ENCODE data around the gene PHF10. TPM values are rescaled to one million over a fixed set of nuclear protein-coding genes. Genes with fewer than 3 reads are reported as not detected.

The PHF10 gene
- polyA plus RNA-seq, 3 donors, result 111 to 122 (median 119) TPM

GRCh38 chr6:169685860-169686259, 38.4 kb downstream of the PHF10 start:
- DNase-seq (ENCODE audit: low read depth in 3 of 3, low spot score in 2 of 3), result no peak

DNA sequence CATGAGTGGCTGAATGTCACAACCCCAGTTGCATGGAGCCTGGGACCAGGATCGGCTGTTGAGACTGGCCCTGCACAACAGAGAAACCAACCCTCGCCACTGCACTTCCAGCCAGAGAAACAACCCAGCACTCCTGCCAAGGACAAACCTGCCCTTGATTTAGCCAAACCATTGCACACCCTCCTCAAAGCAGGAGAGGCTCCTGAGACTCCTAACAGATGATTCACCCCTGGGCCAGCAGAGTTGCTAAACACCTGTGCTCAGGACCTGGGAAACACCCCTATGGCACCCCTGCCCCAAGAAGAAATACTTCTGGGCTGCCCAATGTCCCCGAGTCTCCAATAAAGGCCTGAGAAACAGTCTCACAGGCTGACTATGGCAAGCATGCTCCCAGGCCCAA, 40.2 kb downstream of the PHF10 start:
- no peak for DNase-seq (ENCODE audit: low read depth in 3 of 3, low spot score in 2 of 3)

- no peak for DNase-seq (ENCODE audit: low read depth in 3 of 3, low spot score in 2 of 3)
Measured at GRCh38 chr6:169678342-169678741, 46.0 kb downstream of the PHF10 start.

GRCh38 chr6:169677096-169677495, 47.2 kb downstream of the PHF10 start:
- DNase-seq (ENCODE audit: low read depth in 3 of 3, low spot score in 2 of 3), result no peak

- no peak for DNase-seq (ENCODE audit: low read depth in 3 of 3, low spot score in 2 of 3)
Measured at GRCh38 chr6:169675011-169675410, 49.3 kb downstream of the PHF10 start.

DNA sequence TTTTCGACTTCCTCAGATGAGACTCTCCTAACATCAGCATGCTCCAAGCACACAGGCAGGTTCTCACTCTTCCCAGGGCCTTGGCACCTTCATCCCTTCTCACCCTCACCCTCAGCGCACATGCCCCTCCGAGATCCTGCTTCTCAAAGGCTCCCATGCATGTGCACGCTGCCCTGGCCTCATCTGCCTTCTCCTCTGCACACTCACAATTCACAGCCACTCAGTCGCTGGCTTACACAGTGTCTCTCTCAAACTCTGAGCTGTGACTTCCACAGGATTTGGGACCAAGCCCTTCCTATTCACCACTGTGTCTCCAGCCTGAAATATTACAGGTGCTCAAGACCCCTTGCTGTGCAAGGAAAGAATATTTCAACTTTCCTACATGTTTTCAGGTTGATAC, 52.7 kb downstream of the PHF10 start:
- DNase-seq (ENCODE audit: low read depth in 3 of 3, low spot score in 2 of 3), result no peak

GRCh38 chr6:169669889-169670288, 54.4 kb downstream of the PHF10 start:
- no peak for DNase-seq (ENCODE audit: low read depth in 3 of 3, low spot score in 2 of 3)

DNA sequence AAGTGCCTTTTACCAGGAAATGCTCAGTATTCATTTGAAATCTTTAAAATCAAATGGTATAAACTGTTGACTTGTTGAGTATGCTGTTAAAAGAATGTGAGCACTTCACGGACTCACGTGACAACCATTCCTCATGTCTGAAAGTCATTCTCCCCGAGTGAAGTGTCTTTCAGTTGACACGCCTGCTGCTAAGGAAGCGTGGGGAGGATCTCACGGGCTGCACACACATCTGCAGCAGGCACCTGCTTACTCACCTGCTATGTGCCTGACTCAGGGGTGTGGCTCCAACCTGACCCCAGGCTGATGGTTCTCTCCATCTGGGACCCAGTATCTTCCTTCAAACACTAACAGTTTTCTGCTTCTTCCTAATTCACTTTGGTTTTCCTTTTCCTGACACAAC, 55.2 kb downstream of the PHF10 start:
- DNase-seq (ENCODE audit: low read depth in 3 of 3, low spot score in 2 of 3), result no peak

- no peak for DNase-seq (ENCODE audit: low read depth in 3 of 3, low spot score in 2 of 3)
Measured at GRCh38 chr6:169668203-169668847, 56.0 kb downstream of the PHF10 start.

GRCh38 chr6:169667716-169668115, 56.6 kb downstream of the PHF10 start:
- no peak for DNase-seq (ENCODE audit: low read depth in 3 of 3, low spot score in 2 of 3)

DNA sequence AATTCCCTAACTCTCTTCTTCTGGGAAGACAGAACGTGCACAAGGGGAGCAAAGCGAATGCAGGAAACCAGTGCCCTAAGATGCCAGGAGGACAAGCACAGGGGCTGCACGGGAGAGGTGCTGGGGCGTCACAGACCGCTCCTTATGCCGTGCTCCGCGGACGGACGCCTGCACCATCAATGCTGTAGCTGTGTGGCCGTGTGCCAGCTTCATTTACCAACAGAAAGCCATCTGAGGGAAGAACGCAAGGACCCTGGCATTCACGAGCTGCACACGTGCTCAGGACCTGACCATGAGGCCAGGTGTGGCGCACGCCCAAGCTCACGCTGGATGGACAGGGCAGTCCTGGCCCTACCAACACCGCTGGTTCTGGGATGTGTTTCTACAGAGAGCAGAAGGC, 57.9 kb downstream of the PHF10 start:
- DNase-seq (ENCODE audit: low read depth in 3 of 3, low spot score in 2 of 3), result no peak

GRCh38 chr6:169665289-169665688, 59.0 kb downstream of the PHF10 start:
- DNase-seq (ENCODE audit: low read depth in 3 of 3, low spot score in 2 of 3), result no peak

DNA sequence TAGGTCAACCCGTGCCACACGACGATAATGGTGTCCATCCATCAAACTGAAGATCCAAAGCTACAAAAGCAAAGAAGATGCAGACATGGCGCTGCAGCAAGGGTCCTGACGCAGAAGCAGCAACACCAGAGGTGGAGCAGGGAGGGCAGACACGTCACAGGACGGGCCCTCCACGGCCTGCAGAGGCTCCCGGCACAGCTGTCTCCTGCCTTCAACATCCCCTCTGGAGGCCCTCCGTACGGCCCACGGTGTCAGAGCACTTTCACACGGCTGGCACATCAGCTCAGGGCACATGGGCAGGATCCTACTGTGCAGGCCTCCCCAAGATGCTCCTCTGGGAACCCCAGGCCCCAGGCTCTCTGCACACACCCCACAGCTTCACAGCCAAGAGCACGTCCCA, 60.1 kb downstream of the PHF10 start:
- DNase-seq (ENCODE audit: low read depth in 3 of 3, low spot score in 2 of 3), result no peak

DNA sequence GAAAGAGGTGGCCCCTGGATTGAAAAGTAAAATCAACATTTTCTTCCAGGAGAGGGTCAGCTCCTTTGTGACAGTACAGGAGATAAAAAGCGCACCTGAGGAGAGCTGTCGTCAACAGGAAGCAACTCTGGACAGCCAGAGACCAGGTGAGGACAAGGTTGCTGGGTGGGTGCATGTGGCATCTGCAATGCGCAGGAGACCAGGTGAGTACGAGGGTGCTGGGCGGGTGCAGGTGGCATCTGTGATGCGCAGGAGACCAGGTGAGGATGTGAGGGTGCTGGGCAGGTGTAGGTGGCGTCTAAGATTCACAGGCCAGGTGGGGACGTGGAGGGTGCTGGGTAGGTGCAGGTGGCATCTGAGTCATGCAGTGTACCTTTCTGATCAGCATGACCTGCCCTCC, 60.8 kb downstream of the PHF10 start:
- no peak for DNase-seq (ENCODE audit: low read depth in 3 of 3, low spot score in 2 of 3)

- no peak for DNase-seq (ENCODE audit: low read depth in 3 of 3, low spot score in 2 of 3)
Measured at GRCh38 chr6:169661391-169661756, 62.9 kb downstream of the PHF10 start.

GRCh38 chr6:169660751-169661390, 63.4 kb downstream of the PHF10 start:
- no peak for DNase-seq (ENCODE audit: low read depth in 3 of 3, low spot score in 2 of 3)

GRCh38 chr6:169659820-169660610, 64.3 kb downstream of the PHF10 start:
- no peak for DNase-seq (ENCODE audit: low read depth in 3 of 3, low spot score in 2 of 3)

- DNase-seq (ENCODE audit: low read depth in 3 of 3, low spot score in 2 of 3), result no peak
Measured at GRCh38 chr6:169657284-169657610, 67.1 kb downstream of the PHF10 start.

GRCh38 chr6:169656546-169657283, 67.6 kb downstream of the PHF10 start:
- no peak for DNase-seq (ENCODE audit: low read depth in 3 of 3, low spot score in 2 of 3)

DNA sequence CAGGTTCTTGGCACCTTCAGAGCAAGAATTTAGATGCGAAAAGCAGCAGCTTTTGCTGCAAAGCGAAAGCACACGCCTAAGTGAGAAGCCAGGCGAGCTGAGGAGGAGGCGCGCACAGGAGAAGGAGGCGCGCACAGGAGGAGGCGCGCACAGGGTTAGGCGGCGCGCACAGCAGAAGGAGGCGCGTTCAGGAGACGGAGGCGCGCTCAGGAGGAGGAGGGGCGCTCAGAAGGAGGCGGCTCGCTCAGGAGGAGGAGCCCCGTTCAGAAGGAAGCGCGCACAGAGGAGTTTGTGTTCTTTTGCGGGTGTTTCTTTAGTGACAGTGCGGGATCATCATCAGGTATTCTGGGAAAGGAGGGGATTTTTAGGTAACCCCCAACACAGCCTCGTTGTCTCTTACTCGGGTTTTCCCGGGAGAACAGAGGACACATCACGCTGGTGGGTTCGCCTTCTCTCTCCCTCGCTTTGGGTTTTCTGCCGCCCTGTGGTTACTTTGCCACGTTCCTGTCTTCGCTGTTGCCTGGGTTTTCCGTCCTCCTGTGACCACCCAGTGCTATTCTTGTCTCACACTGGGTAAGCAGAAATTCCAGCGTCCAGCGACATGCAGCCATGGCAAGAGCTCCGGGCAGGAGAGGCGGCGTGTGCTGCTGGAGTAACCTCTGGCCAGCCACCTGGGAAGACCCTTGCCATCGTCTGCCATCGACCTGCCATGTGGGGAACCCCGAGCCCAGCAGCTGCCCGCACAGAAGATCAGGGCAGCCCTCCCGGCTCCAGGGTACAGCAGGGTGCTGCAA, 69.5 kb downstream of the PHF10 start:
- peak in 2 of 3 donors; percentile 33 to 58 for DNase-seq (ENCODE audit: low read depth in 3 of 3, low spot score in 2 of 3)

Measured in right renal cortex interstitium (tissue), 3 donors.